ENCODE measurements around the gene SH3TC2. TPM values are rescaled to one million over a fixed set of nuclear protein-coding genes. Genes with fewer than 3 reads are reported as not detected.

Gene SH3TC2
- total and polyA plus RNA-seq, 10 of the 15 experiments (the other 5 are each of a cell fraction or from before 2014, with no cell fraction given), result not detected

DNA sequence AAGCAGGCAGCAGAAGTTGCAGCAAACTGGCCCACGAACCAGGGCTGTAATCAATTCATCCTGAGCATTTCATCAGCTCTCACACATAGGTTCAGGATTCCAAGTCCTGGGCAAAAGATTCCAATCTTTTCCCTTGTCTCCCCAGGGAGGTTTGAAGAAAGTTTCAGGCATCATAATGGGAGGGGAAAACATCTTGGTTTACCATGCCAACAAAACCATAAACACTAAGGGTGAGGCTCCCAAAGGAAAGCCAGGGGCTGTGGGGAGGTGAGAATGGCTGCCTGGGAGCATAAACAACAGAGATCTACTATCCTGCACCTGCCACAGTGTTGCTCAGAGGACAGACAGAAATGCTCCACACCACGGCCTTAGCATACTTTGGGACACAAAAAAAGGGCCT lies 94.6 kb downstream of the SH3TC2 start:
- H3K4me2 ChIP-seq (ENCODE audit: control insufficient read depth, insufficient read depth), result no peak overlapping the region
- 0% methylated on average over 2 of the region's 2 CpGs for WGBS (ENCODE audit: insufficient coverage, insufficient replicate concordance, low lambda C conversion rate, missing lambda C conversion rate)
- H3K27ac ChIP-seq (ENCODE audit: control insufficient read depth, insufficient read depth), result no peak overlapping the region
- DNase-seq (ENCODE audit: low read depth, low spot score) (no peak), ATAC-seq (no peak), FAIRE-seq (no peak)
- ChIA-PET POLR2A (no interaction called here), SMC1A (ENCODE audit: uncharacterized antibody, unreplicated experiment) (interaction anchor here (1.1 to 1.8 kb wide), 3 partner anchors 9 to 237 kb away, joined by 3 to 5 read pairs (median 3); no protein-coding TSS in a partner anchor), CTCF (interaction anchor here (2.4 kb wide), 1 partner anchor 236 kb away, joined by 14 read pairs; no protein-coding TSS in a partner anchor), RAD21 (ENCODE audit: unreplicated experiment) (no interaction called here)
- TF ChIP-seq, protein P1, sequence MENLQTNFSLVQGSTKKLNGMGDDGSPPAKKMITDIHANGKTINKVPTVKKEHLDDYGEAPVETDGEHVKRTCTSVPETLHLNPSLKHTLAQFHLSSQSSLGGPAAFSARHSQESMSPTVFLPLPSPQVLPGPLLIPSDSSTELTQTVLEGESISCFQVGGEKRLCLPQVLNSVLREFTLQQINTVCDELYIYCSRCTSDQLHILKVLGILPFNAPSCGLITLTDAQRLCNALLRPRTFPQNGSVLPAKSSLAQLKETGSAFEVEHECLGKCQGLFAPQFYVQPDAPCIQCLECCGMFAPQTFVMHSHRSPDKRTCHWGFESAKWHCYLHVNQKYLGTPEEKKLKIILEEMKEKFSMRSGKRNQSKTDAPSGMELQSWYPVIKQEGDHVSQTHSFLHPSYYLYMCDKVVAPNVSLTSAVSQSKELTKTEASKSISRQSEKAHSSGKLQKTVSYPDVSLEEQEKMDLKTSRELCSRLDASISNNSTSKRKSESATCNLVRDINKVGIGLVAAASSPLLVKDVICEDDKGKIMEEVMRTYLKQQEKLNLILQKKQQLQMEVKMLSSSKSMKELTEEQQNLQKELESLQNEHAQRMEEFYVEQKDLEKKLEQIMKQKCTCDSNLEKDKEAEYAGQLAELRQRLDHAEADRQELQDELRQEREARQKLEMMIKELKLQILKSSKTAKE (IDR thresholded peaks at IDR 0.05; ENCODE audit: low read depth, poor library complexity, severe bottlenecking), result no peak
- TF ChIP-seq BCL11A (IDR thresholded peaks at IDR 0.05; ENCODE audit: low read depth, low read length) (no peak), ESRRA (IDR thresholded peaks at IDR 0.05; ENCODE audit: low read length) (no peak)
- TF ChIP-seq, protein P2, sequence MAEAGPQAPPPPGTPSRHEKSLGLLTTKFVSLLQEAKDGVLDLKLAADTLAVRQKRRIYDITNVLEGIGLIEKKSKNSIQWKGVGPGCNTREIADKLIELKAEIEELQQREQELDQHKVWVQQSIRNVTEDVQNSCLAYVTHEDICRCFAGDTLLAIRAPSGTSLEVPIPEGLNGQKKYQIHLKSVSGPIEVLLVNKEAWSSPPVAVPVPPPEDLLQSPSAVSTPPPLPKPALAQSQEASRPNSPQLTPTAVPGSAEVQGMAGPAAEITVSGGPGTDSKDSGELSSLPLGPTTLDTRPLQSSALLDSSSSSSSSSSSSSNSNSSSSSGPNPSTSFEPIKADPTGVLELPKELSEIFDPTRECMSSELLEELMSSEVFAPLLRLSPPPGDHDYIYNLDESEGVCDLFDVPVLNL (IDR thresholded peaks at IDR 0.05; ENCODE audit: low read depth, low read length), result no peak
- no peaks in the 10 kb centered on the region for H3K36me3 ChIP-seq (ENCODE audit: control insufficient read depth in 2 of 2, insufficient read depth in 2 of 2, low read length in 1 of 2)
- H3K4me1 ChIP-seq (ENCODE audit: control insufficient read depth, insufficient read depth, low read length), result no peaks in the 10 kb centered on the region
- H3K27me3 ChIP-seq (replicated peaks in 1 of 2; ENCODE audit: control insufficient read depth in 2 of 2, insufficient read depth in 2 of 2, low read length in 1 of 2), result peaks cover 0 to 2% of the 10 kb centered on the region in 2 experiments; a peak in 1 of 4 replicates
- in situ Hi-C loops (cut with MboI) (no loop called here), intact Hi-C loops (cut with micrococcal nuclease; ENCODE audit: unreplicated experiment) (no loop called here)
- no peak overlapping the region for H3K9ac ChIP-seq (ENCODE audit: control insufficient read depth, insufficient read depth, low read length)
- H3K79me2 ChIP-seq (ENCODE audit: control insufficient read depth, insufficient read depth, low read length), result no peaks in the 10 kb centered on the region
- H4K20me1 ChIP-seq (ENCODE audit: control insufficient read depth, insufficient read depth), result no peaks in the 10 kb centered on the region
- no peaks in the 10 kb centered on the region for H3K9me3 ChIP-seq (replicated peaks; ENCODE audit: control insufficient read depth, insufficient read depth, low read length)
- H2AFZ ChIP-seq (ENCODE audit: control insufficient read depth, low read depth, low read length), result no peak overlapping the region
- no TSS peak for BruUV-seq (replicated peaks)
- H3K4me3 ChIP-seq, result no peak overlapping the region

Measured in GM12878 (cell line).